Panc1 (cell line): Measurements from ENCODE around the gene NEUROD4.

Source experiments
- CTCF ChIP-seq: fragments of 450-650 bp; IDR thresholded peaks from 2 replicates; pipeline ENCODE4 v1.5.1; 2017; ENCODE audit warnings: mild to moderate bottlenecking
- SIN3A ChIP-seq: IDR thresholded peaks from 2 replicates; pipeline ENCODE4 v1.6.1; 2012; ENCODE audit warnings: low read depth, mild to moderate bottlenecking, low read length, moderate library complexity, borderline replicate concordance; ENCODE audit not compliant: insufficient read depth

- no peak for TF ChIP-seq SIN3A
- no peak for TF ChIP-seq CTCF
These were observed 42.6 kb upstream of the NEUROD4 start for GRCh38 chr12:54977155-54977554.
